ENCODE results near the gene RABGEF1.
"Not testable (repeated sequence)": the region's sequence is repeated elsewhere in the genome, so short reads cannot be mapped to it uniquely, and the experiment has no call there.

DNA sequence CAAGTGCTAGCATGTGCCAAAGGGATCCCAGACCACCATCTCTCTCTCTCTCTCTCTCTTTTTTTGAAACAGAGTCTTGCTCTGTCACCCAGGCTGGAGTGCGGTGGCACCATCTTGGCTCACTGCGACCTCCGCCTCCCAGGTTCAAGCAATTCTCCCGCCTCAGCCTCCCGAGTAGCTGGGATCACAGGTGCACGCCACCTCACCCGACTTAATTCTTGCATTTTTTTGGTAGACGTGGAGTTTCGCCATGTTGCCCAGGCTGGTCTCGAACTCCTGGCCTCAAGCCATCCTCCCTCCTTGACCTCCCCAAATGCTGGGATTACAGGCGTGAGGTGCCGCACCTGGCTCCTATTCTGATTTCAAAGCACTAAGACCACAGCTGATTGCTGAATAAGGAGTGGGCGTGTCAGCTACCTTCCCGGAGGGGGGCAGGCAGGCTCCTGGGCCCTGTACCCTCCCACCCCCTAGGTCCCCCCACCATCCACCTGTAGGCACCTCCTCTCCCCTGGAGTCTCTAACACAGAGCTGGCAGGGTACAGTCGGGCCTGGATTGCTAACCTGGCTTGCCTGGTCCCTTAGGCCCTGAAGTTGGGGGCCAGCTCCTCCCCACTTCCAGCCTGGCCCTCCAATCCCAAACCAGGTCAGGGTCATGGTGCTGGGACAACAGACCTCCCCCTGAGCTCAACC is 74.8 kb downstream of the RABGEF1 start:
- TF ChIP-seq SUZ12 (IDR thresholded peaks at IDR 0.05; ENCODE audit: extremely low read depth, insufficient read depth, insufficient read length); YY1 (IDR thresholded peaks at IDR 0.05; ENCODE audit: insufficient read depth, insufficient read length): not testable (repeated sequence)
